ENCODE results near the gene MBOAT2.

GRCh38 chr2:8915941-8916340, 87.5 kb downstream of the MBOAT2 start:
- TF ChIP-seq EZH2phosphoT487 (IDR thresholded peaks at IDR 0.05; ENCODE audit: borderline replicate concordance, low read length) = no peak
- TF ChIP-seq EZH2 (IDR thresholded peaks at IDR 0.05; ENCODE audit: low read length, unreplicated experiment) = no peak
